Heart right ventricle (tissue), 16 donors: ENCODE measurements around the gene ACSM6. TPM values are rescaled to one million over a fixed set of nuclear protein-coding genes. Genes with fewer than 3 reads are reported as not detected.

Source experiments
- ATAC-seq, 8 donors: fragments of 200-7000 bp; cut with Tn5 transposase; one replicate each; pipeline ENCODE4 v1.9.1; 2020; ENCODE audit warnings: mild to moderate bottlenecking in 8 of 8, moderate library complexity in 8 of 8, moderate number of reproducible peaks in 1 of 8
- DNase-seq, 2 donors: peaks; one replicate each; pipeline ENCODE4 v3.0.0-alpha.2; 2020
- H3K27ac ChIP-seq, 10 donors: fragments of 200-600 bp; sonication (generic) in 2 of 10; one replicate each; pipeline versions ENCODE4 v1.5.0 to v1.8.0; 2020 to 2022; ENCODE audit warnings: mild to moderate bottlenecking in 3 of 10
- H3K27me3 ChIP-seq, 7 donors: fragments of 200-600 bp; one replicate each; pipeline ENCODE4 v1.8.0; 2021 to 2022; ENCODE audit warnings: mild to moderate bottlenecking in 2 of 7
- H3K36me3 ChIP-seq, 9 donors: fragments of 200-600 bp; sonication (generic) in 1 of 9; one replicate each; pipeline versions ENCODE4 v1.5.0 to v1.8.0; 2020 to 2022; ENCODE audit warnings: mild to moderate bottlenecking in 2 of 9
- H3K4me1 ChIP-seq, 9 donors: fragments of 200-600 bp; sonication (generic) in 1 of 9; one replicate each; pipeline versions ENCODE4 v1.5.0 to v1.8.0; 2020 to 2022; ENCODE audit warnings: mild to moderate bottlenecking in 4 of 9
- H3K4me3 ChIP-seq, 10 donors: fragments of 200-600 bp; sonication (generic) in 2 of 10; one replicate each; pipeline versions ENCODE4 v1.5.0 to v1.8.0; 2020 to 2022; ENCODE audit warnings: mild to moderate bottlenecking in 7 of 10, moderate library complexity in 2 of 10
- H3K9me3 ChIP-seq, 11 donors: fragments of 200-600 bp in 10 of 11; sonication (generic) in 2 of 11; one replicate each; pipeline versions ENCODE4 v1.5.0 to v1.8.0; 2013 to 2022; ENCODE audit warnings: mild to moderate bottlenecking in 2 of 11, control low read depth in 1 of 11, moderate library complexity in 1 of 11
- CTCF ChIP-seq, 9 donors: fragments of 200-600 bp; sonication (generic) in 2 of 9; IDR thresholded peaks; one replicate each; pipeline versions ENCODE4 v1.5.0 to v1.8.0; 2021 to 2022; ENCODE audit warnings: antibody characterized with exemption in 9 of 9, mild to moderate bottlenecking in 5 of 9, moderate library complexity in 1 of 9
- WGBS, 2 donors: extraction: QIAGEN DNeasy Blood & Tissue Kit; methylation state at CpG; one replicate each; pipeline ENCODE4 v1.1.7; 2013; ENCODE audit warnings: inconsistent platforms in 1 of 2; 5-methylcytosine and 5-hydroxymethylcytosine counted together
- intact Hi-C, 10 donors: fragments of 100-400 bp; cut with DNase I; formaldehyde crosslinking; loops; one replicate each; pipeline versions ENCODE4 v1.11.1 to v1.14.2; 2022
- polyA plus RNA-seq, 2 donors: library from polyadenylated mRNA; stranded (reverse); fragments of 200-250 nt; gene quantifications; one replicate each; pipeline ENCODE4 v1.2.3, GENCODE V29; 2013
- total RNA-seq, 10 donors: library from RNA; stranded (reverse); fragmentation: NEBNext Ultra II Directional in 3 of 10; extraction: Animal tissue kit (Norgen Biotek cat#: 25700) in 3 of 10; gene quantifications; one replicate each; pipeline versions ENCODE4 v1.2.1 to v1.2.4, GENCODE V29; 2021 to 2023
- donor health status: Arrhythmogenic right ventricular cardiomyopathy.
- donor health status: ischemic (EF 13 %, LVEDD 7.1; RV severe dilation, severe dysfunction).
- donor health status: healthy with polysubstance abuse.
- donor health status: DM: no; HTN: yes; CAD: no.
- donor health status: DM: no; HTN: no; CAD: no.
- donor health status: ischemic (EF 25% LVEDD 6.9; RV normal size, moderate dysfunction).
- donor health status: ischemic (EF 25% LVEDD 5.7; RV mildly dilated, moderate dysfunction).
- donor health status: healthy.
- donor health status: DM: yes; HTN: yes; CAD: no.
- donor health status: Ischemic cardiomyopathy.
- donor health status: ischemic (EF 35%, LVEDD 5.7; RV mildly dilated, moderate dysfunction).
- donor health status: nonischemic (EF 11% LVEDD 7.7; RV severe dilation, severe dysfunction).
- donor health status: DM: yes; HTN: yes; CAD: no.
- donor health status: PGD.
- donor health status: ischemic (EF 29% LVEDD 5.4; RV normal size, mild dysfunction).
- donor health status: nonischemic (EF 23%, LVEDD 6.1; RV moderate dilation, normal function).

The ACSM6 gene
- total and polyA plus RNA-seq, 12 donors = not detected

DNA sequence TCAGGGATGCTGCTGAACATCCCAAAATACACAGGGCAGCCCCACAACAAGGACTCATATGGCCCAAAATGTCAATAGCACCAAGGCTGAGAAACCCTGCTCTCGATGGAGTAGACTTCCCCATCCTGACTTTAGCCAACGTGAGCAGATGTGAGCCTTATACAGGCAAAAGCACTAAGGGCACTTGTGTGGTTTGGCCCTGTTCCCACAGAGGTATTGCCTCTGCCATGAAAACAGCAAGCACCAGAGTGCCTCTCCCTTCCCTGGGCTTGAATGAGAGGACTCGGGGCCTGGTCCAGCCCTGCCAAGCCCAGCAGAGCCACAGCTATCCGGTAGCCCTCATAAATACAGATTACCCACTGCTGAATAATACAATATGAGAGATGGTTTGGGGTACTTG lies 47.5 kb downstream of the ACSM6 start:
- peaks cover 0 to 21% (median 3%) of the 10 kb centered on the region in 9 donors for H3K4me1 ChIP-seq
- peak in 4 of 8 donors; percentile 5 to 35 (median 14) for ATAC-seq
- no peaks in the 10 kb centered on the region for H3K27me3 ChIP-seq
- no peak for TF ChIP-seq CTCF (IDR thresholded peaks at IDR 0.05)
- H3K36me3 ChIP-seq = peaks cover 0 to 100% (median 64%) of the 10 kb centered on the region in 9 donors
- no peak overlapping the region for H3K4me3 ChIP-seq
- intact Hi-C loops = loop anchor here in 3 of 10 donors (10.0 kb wide), 1 partner anchor 363 kb away; no protein-coding TSS in a partner anchor
- DNase-seq = no peak
- peaks cover 0 to 5% (median 0%) of the 10 kb centered on the region in 11 donors for H3K9me3 ChIP-seq
- 49 to 71% methylated on average over 4 of the region's 4 CpGs for WGBS, 2 donors
- H3K27ac ChIP-seq = no peak overlapping the region

GRCh38 chr10:95242581-95243317 lies 48.7 kb downstream of the ACSM6 start:
- 83 to 86% methylated on average over 8 of the region's 8 CpGs for WGBS, 2 donors
- H3K27ac ChIP-seq = peak overlapping the region in 1 of 10 donors; percentile 0

GRCh38 chr10:95243318-95243617 lies 49.2 kb downstream of the ACSM6 start:
- Histone ChIP-seq H3K4me3 (no peak overlapping the region), H3K27ac (peak overlapping the region in 1 of 10 donors; percentile 0), H3K27me3 (no peaks in the 10 kb centered on the region), H3K36me3 (peaks cover 0 to 99% (median 48%) of the 10 kb centered on the region in 9 donors), H3K9me3 (peaks cover 0 to 5% (median 0%) of the 10 kb centered on the region in 11 donors), H3K4me1 (peaks cover 10 to 31% (median 18%) of the 10 kb centered on the region in 9 donors)
- TF ChIP-seq CTCF (IDR thresholded peaks at IDR 0.05) = no peak
- WGBS, 2 donors = 72 to 80% methylated on average over 3 of the region's 3 CpGs
- no peak for ATAC-seq
- intact Hi-C loops = loop anchor here in 3 of 10 donors (10.0 kb wide), 1 partner anchor 362 kb away; no protein-coding TSS in a partner anchor
- no peak for DNase-seq

More at GRCh38 chr10:95242581-95243317, 48.7 kb downstream of the ACSM6 start:
- TF ChIP-seq CTCF (IDR thresholded peaks at IDR 0.05) = peak in 7 of 9 donors; percentile 33 to 63 (median 52)
- Histone ChIP-seq H3K4me1 (peaks cover 10 to 26% (median 12%) of the 10 kb centered on the region in 9 donors), H3K36me3 (peaks cover 0 to 99% (median 53%) of the 10 kb centered on the region in 9 donors), H3K9me3 (peaks cover 0 to 5% (median 0%) of the 10 kb centered on the region in 11 donors), H3K4me3 (no peak overlapping the region), H3K27me3 (no peaks in the 10 kb centered on the region)
- ATAC-seq (no peak), DNase-seq (no peak)
- intact Hi-C loops = loop anchor here in 3 of 10 donors (10.0 kb wide), 1 partner anchor 362 kb away; no protein-coding TSS in a partner anchor

DNA sequence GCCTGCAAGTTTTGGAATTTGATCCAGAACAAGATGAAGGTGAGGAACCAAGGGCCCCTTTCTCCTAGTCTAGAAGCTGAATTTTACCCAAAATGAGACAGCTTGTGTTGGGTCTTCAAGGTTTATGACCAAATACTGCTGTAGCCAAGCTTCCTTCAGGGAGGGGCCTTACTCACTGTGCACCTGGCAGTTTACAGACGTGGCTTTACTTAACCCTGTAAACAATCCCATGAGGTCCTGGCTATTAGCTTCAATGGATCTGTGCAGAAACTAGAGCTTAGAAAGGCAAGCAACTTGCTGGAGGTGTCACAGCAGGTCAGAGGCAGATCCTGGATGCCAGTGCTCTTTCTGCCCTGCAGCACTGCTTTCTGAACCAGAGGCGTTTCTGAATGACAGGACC lies 50.1 kb downstream of the ACSM6 start:
- no peak overlapping the region for H3K27ac ChIP-seq
- peaks cover 10 to 39% (median 27%) of the 10 kb centered on the region in 9 donors for H3K4me1 ChIP-seq
- 69 to 77% methylated on average over 2 of the region's 2 CpGs for WGBS, 2 donors
- DNase-seq (no peak), ATAC-seq (no peak)
- peaks cover 0 to 99% (median 41%) of the 10 kb centered on the region in 9 donors for H3K36me3 ChIP-seq
- no peak for TF ChIP-seq CTCF (IDR thresholded peaks at IDR 0.05)
- intact Hi-C loops = loop anchor here in 3 of 10 donors (10.0 kb wide), 1 partner anchor 361 kb away; no protein-coding TSS in a partner anchor
- H3K9me3 ChIP-seq = peaks cover 0 to 5% (median 0%) of the 10 kb centered on the region in 11 donors
- H3K27me3 ChIP-seq = no peaks in the 10 kb centered on the region
- no peak overlapping the region for H3K4me3 ChIP-seq
